HFF-Myc (cell line): ENCODE data around the gene TCEA3.
A peak's percentile ranks its signal among the peaks of the same experiment; 100 is the strongest.

Experiments
- DNase-seq: peaks from one replicate; pipeline ENCODE4 v3.0.0-alpha.2; 2011; ENCODE audit warnings: low read depth; ENCODE audit errors: extremely low read depth
- H3K4me3 ChIP-seq: replicated peaks from 2 replicates; pipeline ENCODE4 v1.5.1; 2011; ENCODE audit warnings: low read depth, mild to moderate bottlenecking, control low read depth, low read length
- TF ChIP-seq, protein P1 (sequence below): IDR thresholded peaks from 2 replicates; pipeline ENCODE4 v1.5.1; 2012; ENCODE audit warnings: mild to moderate bottlenecking, low read depth, low read length, control low read depth; ENCODE audit errors: missing control alignments

Gene TCEA3

GRCh38 chr1:23424293-23425192 lies at the start of gene TCEA3:
Gene TCEA3, minus strand, starts transcription at chr1:23424748. Its CDS starts 115 bp downstream, at chr1:23424633.
- TF ChIP-seq, protein P1, sequence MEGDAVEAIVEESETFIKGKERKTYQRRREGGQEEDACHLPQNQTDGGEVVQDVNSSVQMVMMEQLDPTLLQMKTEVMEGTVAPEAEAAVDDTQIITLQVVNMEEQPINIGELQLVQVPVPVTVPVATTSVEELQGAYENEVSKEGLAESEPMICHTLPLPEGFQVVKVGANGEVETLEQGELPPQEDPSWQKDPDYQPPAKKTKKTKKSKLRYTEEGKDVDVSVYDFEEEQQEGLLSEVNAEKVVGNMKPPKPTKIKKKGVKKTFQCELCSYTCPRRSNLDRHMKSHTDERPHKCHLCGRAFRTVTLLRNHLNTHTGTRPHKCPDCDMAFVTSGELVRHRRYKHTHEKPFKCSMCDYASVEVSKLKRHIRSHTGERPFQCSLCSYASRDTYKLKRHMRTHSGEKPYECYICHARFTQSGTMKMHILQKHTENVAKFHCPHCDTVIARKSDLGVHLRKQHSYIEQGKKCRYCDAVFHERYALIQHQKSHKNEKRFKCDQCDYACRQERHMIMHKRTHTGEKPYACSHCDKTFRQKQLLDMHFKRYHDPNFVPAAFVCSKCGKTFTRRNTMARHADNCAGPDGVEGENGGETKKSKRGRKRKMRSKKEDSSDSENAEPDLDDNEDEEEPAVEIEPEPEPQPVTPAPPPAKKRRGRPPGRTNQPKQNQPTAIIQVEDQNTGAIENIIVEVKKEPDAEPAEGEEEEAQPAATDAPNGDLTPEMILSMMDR = no peak
- H3K4me3 ChIP-seq = peak within 1 kb of the TSS; percentile 36
- DNase-seq = no peak

GRCh38 chr1:23473037-23473800 lies 48.7 kb upstream of the TCEA3 start:
- DNase-seq = no peak
- no peak overlapping the region for H3K4me3 ChIP-seq
- TF ChIP-seq, protein P1 = no peak

DNA sequence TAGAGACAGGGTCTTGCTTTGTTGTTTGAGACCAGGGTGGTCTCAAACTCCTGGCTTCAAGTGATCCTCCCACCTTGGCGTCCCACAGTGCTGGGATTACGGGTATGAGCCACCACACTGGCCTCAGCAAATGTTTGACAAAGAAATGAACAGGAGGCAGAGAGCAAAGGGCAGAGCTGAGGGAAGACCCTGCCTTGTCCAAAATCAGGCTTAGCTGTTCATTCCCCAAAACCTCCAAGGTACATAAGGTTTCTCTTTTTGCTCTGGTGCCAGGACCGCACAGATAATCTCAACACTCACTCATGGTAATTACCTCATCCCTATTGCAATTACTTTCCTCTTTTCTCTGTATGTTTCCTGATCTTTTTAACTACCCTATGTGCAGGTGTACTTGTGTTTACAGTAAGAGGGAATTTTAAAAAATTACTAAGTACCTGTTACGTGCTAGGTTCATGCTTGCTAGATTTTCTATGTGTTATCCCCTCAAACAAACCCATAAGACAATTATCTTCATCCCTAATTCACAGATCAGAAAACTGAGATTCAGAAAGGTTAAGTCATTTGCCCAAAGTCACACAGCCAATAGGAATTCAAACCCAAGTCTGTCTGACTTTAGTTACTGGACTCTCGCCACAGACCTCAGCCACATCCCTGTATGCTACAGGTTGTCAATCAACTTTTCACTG lies 47.9 kb upstream of the TCEA3 start:
- TF ChIP-seq, protein P1 = no peak
- no peak overlapping the region for H3K4me3 ChIP-seq
- DNase-seq = no peak

DNA sequence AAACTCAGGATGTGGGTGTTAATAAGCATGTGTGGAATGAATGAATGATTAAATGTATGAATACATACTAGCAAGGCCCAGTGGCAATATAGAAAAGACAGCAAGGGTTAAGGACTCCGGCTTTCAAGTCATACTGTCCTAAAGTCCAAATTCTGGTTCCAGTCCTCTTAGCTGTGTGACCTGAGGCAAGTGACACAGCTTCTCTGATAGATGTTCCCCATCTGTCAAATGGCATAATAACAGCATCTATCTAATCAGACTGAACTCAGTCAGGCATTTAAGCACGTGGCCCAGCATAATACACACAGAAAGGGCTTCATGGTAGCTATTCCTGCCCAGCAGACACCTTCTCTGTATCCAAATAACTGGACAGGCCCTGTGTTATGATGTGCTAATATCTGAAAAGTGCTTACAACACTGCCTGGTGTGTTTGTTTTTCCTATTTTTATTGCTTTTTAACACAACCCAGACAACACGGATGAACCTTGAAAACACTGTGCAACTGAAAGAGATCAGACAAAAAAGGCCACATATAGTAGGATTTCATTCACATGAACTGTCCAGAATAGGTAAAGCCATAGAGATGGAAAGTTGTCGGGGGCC lies 47.0 kb upstream of the TCEA3 start:
- H3K4me3 ChIP-seq = no peak overlapping the region
- DNase-seq = no peak
- TF ChIP-seq, protein P1 = no peak

DNA sequence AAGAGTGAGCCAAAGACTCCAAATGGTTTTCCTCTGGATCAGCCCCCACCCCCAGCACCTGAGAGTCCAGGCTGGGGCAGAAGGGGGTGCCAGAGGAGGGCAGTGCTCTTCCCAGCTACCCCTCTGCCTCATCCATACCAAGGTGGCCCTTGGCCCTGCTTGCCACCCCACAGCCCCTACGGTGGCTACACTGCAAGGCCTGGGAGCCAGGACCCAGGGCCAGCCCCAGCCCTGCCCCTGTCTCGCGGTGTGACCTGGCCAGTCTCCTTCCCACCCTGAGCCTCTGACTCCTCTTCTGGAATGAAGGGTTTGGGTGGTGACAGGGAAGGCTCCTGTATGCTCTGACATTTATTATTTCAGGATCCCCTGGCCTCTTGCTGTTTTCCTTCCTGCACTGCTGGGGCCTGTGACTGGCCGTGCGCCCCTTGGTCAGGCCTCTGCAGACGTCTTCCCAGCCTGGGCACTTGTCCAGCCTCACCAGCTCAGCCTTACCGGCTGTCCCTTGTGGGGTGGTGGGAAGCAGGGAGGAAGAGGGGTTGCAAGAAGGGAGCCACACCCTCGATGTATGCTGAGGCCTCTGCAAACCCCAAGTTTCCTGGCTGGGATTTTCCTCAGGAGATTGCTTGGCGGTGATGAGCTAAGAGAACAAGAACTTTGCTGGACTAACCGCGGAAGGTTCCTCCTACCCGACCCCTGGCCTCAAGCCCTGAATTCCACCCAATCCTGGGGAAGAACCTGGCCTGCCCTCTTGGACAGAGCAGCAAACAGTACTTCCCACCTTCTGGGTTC lies 45.9 kb upstream of the TCEA3 start:
- H3K4me3 ChIP-seq = no peak overlapping the region
- DNase-seq = no peak
- TF ChIP-seq, protein P1 = no peak
